Hepatocyte (in vitro differentiated cells): Measurements from ENCODE around the gene MARK1. TPM values are rescaled to one million over a fixed set of nuclear protein-coding genes. Genes with fewer than 3 reads are reported as not detected.

Experiments
- DNase-seq: peaks from one replicate; pipeline ENCODE4 v3.0.0-alpha.2; 2016; ENCODE audit warnings: low spot score
- H2AFZ ChIP-seq: fragments of 200-600 bp; sonication (generic); 2 replicates; pipeline ENCODE4 v1.6.0; 2016; ENCODE audit warnings: antibody characterized with exemption, mild to moderate bottlenecking
- H3K27ac ChIP-seq: fragments of 200-600 bp; sonication (generic); 2 replicates; pipeline ENCODE4 v1.5.1; 2016; ENCODE audit warnings: mild to moderate bottlenecking
- H3K27me3 ChIP-seq: fragments of 200-600 bp; sonication (generic); 2 replicates; pipeline ENCODE4 v1.6.1; 2016
- H3K36me3 ChIP-seq: fragments of 200-600 bp; sonication (generic); replicated peaks from 2 replicates; pipeline ENCODE4 v1.5.1; 2016; ENCODE audit warnings: low read depth; ENCODE audit not compliant: insufficient read depth
- H3K4me1 ChIP-seq: fragments of 200-600 bp; sonication (generic); 2 replicates; pipeline ENCODE4 v1.5.1; 2016; ENCODE audit warnings: mild to moderate bottlenecking, moderate library complexity; ENCODE audit not compliant: insufficient read depth
- H3K4me2 ChIP-seq: fragments of 200-600 bp; sonication (generic); 2 replicates; pipeline ENCODE4 v1.6.0; 2016
- H3K4me3 ChIP-seq: fragments of 200-600 bp; sonication (generic); 2 replicates; pipeline ENCODE4 v1.5.1; 2016; ENCODE audit warnings: mild to moderate bottlenecking
- H3K79me2 ChIP-seq: fragments of 200-600 bp; sonication (generic); 2 replicates; pipeline ENCODE4 v1.6.0; 2017; ENCODE audit warnings: mild to moderate bottlenecking
- H3K9me2 ChIP-seq: fragments of 200-600 bp; sonication (generic); replicated peaks from 2 replicates; pipeline ENCODE4 v1.6.0; 2017; ENCODE audit warnings: mild to moderate bottlenecking; ENCODE audit not compliant: insufficient read depth
- H3K9me3 ChIP-seq: fragments of 200-600 bp; sonication (generic); 2 replicates; pipeline ENCODE4 v1.5.1; 2016; ENCODE audit warnings: low read depth, mild to moderate bottlenecking
- H4K20me1 ChIP-seq: fragments of 200-600 bp; sonication (generic); 2 replicates; pipeline ENCODE4 v1.6.0; 2016; ENCODE audit warnings: mild to moderate bottlenecking; ENCODE audit not compliant: insufficient read depth, poor library complexity, severe bottlenecking
- EZH2 ChIP-seq: fragments of 200-600 bp; sonication (generic); IDR thresholded peaks from 2 replicates; pipeline ENCODE4 v1.6.1; 2016; ENCODE audit warnings: antibody characterized with exemption, mild to moderate bottlenecking, borderline replicate concordance
- EZH2phosphoT487 ChIP-seq: fragments of 200-600 bp; sonication (generic); IDR thresholded peaks from one replicate; pipeline ENCODE4 v1.6.1; 2018; ENCODE audit warnings: antibody characterized with exemption, mild to moderate bottlenecking, low read depth, moderate library complexity; ENCODE audit not compliant: unreplicated experiment, severe bottlenecking
- WGBS: methylation state at CpG from one replicate; pipeline ENCODE4 v1.1.6; 2016; ENCODE audit warnings: low lambda C conversion rate; ENCODE audit errors: missing lambda C conversion rate; 5-methylcytosine and 5-hydroxymethylcytosine counted together
- polyA plus RNA-seq: library from polyadenylated mRNA; unstranded; fragments of >200 nt; fragmentation: Nextera tagmentation; extraction: Ambion mirVana; gene quantifications from 2 replicates; pipeline ENCODE4 v1.2.1, GENCODE V29; 2016
- total RNA-seq: library from RNA; depleted of rRNA; stranded (reverse); fragments of >200 nt; gene quantifications from 2 replicates; pipeline ENCODE4 v1.2.3, GENCODE V29; 2014
- TF ChIP-seq, protein P1 (sequence below): fragments of 200-600 bp; sonication (generic); IDR thresholded peaks from 2 replicates; pipeline ENCODE4 v1.5.1; 2016; ENCODE audit warnings: antibody characterized with exemption, mild to moderate bottlenecking; ENCODE audit not compliant: poor library complexity

MARK1 gene
- total and polyA plus RNA-seq, 2 experiments from 2014 or later = 1.9 to 7.1 TPM

DNA sequence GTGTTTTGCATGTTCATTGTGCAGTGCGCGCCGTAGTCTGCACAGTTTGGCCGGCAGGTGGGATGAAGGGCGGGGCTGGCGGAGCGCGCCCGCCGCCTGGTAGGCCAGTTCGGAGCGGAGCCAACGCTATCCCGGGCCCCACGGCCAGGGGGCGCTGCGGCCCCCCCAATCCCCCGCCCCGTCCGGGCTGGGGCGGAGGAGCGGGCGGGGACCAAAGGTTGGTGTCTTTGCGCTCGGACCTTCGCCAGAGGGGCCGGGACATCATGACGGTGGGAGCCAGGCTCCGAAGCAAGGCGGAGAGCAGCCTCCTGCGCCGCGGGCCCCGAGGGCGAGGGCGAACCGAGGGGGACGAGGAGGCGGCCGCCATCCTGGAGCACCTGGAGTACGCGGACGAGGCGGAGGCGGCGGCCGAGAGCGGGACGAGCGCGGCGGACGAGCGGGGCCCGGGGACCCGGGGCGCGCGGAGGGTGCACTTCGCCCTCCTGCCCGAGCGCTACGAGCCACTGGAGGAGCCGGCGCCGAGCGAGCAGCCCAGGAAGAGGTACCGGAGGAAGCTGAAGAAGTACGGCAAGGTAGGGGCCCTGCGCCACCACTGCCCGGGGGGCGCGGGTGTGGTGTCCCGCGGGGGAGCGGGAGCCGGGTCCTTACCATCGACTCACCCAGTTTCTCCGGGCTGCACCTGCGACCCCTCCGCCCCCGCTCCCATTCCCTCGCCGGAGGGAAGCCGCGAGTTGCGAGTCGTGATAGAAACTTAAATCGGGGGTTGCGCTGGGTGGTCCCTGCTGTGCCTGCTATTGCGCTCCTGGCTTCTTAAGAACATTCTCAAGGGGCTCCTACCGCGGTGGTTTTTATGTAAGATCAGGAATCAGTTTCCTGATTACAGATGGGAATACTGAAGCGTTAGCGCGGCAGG is 162.5 kb downstream of the MARK1 start, which contains the start of gene C1orf115:
Gene C1orf115, plus strand, starts transcription at position 224 of the 913 bp plus-strand sequence. Its CDS starts 40 bp downstream, at position 264.
- H4K20me1 ChIP-seq = peaks cover 8% of the 10 kb centered on the region
- H3K4me2 ChIP-seq = peak within 1 kb of the TSS; percentile 76
- peak within 1 kb of the TSS; percentile 94 for H3K4me3 ChIP-seq
- TF ChIP-seq EZH2phosphoT487 = no peak
- TF ChIP-seq, protein P1, sequence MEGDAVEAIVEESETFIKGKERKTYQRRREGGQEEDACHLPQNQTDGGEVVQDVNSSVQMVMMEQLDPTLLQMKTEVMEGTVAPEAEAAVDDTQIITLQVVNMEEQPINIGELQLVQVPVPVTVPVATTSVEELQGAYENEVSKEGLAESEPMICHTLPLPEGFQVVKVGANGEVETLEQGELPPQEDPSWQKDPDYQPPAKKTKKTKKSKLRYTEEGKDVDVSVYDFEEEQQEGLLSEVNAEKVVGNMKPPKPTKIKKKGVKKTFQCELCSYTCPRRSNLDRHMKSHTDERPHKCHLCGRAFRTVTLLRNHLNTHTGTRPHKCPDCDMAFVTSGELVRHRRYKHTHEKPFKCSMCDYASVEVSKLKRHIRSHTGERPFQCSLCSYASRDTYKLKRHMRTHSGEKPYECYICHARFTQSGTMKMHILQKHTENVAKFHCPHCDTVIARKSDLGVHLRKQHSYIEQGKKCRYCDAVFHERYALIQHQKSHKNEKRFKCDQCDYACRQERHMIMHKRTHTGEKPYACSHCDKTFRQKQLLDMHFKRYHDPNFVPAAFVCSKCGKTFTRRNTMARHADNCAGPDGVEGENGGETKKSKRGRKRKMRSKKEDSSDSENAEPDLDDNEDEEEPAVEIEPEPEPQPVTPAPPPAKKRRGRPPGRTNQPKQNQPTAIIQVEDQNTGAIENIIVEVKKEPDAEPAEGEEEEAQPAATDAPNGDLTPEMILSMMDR = peak; percentile 99
- 3% methylated on average over 45 of the region's 96 CpGs for WGBS
- H2AFZ ChIP-seq = peak within 1 kb of the TSS; percentile 91
- peak within 1 kb of the TSS; percentile 88 for H3K27ac ChIP-seq
- H3K36me3 ChIP-seq = no peaks in the 10 kb centered on the region
- peaks cover 5% of the 10 kb centered on the region for H3K4me1 ChIP-seq
- H3K79me2 ChIP-seq = peaks cover 34% of the 10 kb centered on the region
- H3K9me3 ChIP-seq = no peaks in the 10 kb centered on the region
- H3K27me3 ChIP-seq = no peaks in the 10 kb centered on the region
- DNase-seq = peak; percentile 91
- H3K9me2 ChIP-seq = no peaks in the 10 kb centered on the region

- peak overlapping the region; percentile 91 for H2AFZ ChIP-seq
- no peaks in the 10 kb centered on the region for H3K27me3 ChIP-seq
- WGBS = 56% methylated on average over 14 of the region's 14 CpGs
- no peaks in the 10 kb centered on the region for H3K9me3 ChIP-seq
- peak overlapping the region; percentile 94 for H3K4me3 ChIP-seq
- peaks cover 5% of the 10 kb centered on the region for H3K4me1 ChIP-seq
- H3K36me3 ChIP-seq = no peaks in the 10 kb centered on the region
- peak overlapping the region; percentile 76 for H3K4me2 ChIP-seq
- DNase-seq = peak; percentile 56
- H4K20me1 ChIP-seq = peaks cover 8% of the 10 kb centered on the region
- TF ChIP-seq EZH2 (no peak), EZH2phosphoT487 (no peak)
- TF ChIP-seq, protein P1 = no peak
- no peaks in the 10 kb centered on the region for H3K9me2 ChIP-seq
- H3K79me2 ChIP-seq = peaks cover 34% of the 10 kb centered on the region
- peak overlapping the region; percentile 88 for H3K27ac ChIP-seq
These were observed 163.2 kb downstream of the MARK1 start for GRCh38 chr1:220691053-220691684.

DNA sequence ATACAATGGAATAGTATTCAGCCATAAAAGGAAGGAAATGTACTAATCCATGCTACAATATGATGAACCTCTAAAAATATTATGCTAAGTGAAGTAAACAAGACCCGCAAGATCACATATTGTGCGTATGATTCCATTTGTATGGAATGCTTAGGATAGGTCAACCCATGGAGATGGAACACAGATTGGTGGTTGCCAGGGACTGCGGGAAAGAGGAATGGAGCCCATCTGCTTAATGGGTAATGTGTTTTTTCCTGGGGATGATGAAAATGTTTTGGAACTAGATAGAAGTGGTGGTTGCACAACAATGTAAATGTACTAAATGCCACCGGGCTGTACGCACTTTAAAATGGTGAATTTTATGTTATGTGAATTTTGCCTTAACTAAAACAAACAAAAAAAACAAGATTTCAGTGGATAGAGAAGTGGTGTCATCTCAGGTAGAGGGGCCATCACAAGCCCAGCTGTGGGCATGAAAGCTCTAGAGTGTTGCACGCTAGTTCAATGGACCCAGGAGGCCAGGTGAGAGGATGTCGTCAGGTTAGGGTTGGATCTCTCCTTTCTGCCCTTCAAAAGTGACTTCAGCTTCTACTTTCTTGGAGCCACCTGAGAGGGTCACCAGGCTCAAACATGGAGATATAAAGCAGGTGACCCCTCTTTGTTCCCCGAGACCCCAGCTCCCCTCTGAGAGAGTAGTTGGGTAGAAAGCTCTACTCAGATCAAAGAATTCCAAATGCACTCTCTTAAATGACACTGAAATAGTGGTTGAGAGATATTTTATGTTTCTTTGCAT is 164.7 kb downstream of the MARK1 start:
- H3K9me3 ChIP-seq = no peaks in the 10 kb centered on the region
- TF ChIP-seq EZH2 = no peak
- TF ChIP-seq, protein P1 = no peak
- TF ChIP-seq EZH2phosphoT487 = no peak
- H3K4me2 ChIP-seq = peak overlapping the region; percentile 76
- peaks cover 34% of the 10 kb centered on the region for H3K79me2 ChIP-seq
- no peak overlapping the region for H2AFZ ChIP-seq
- WGBS = 95% methylated on average over 8 of the region's 8 CpGs
- H4K20me1 ChIP-seq = peaks cover 8% of the 10 kb centered on the region
- no peaks in the 10 kb centered on the region for H3K27me3 ChIP-seq
- no peaks in the 10 kb centered on the region for H3K36me3 ChIP-seq
- no peaks in the 10 kb centered on the region for H3K9me2 ChIP-seq
- no peak overlapping the region for H3K4me3 ChIP-seq
- peaks cover 5% of the 10 kb centered on the region for H3K4me1 ChIP-seq
- H3K27ac ChIP-seq = no peak overlapping the region
- no peak for DNase-seq
